Pancreas (tissue), 10 donors: ENCODE data around the gene CCNYL1. TPM values are rescaled to one million over a fixed set of nuclear protein-coding genes. Genes with fewer than 3 reads are reported as not detected.

Experiments
- ATAC-seq, 4 donors: fragments of 200-7000 bp; cut with Tn5 transposase; one replicate each; pipeline versions ENCODE4 v1.8.0 to v1.9.1; 2020; ENCODE audit warnings: mild to moderate bottlenecking in 4 of 4, moderate library complexity in 4 of 4
- DNase-seq, 6 donors: peaks; one replicate each; pipeline ENCODE4 v3.0.0-alpha.2; 2020
- FAIRE-seq: peaks from 2 replicates; lab custom pipeline; 2012; peaks lifted over from hg19 to GRCh38; lab: Jason Lieb, UNC
- H3K27ac ChIP-seq, 4 donors: fragments of 200-600 bp; sonication (generic); 1 replicate in 3 of 4; 2 replicates in 1 of 4; pipeline versions ENCODE4 v1.5.0 to v1.8.0; 2020
- H3K27me3 ChIP-seq, 4 donors: fragments of 200-600 bp; one replicate each; pipeline ENCODE4 v1.8.0; 2021
- H3K36me3 ChIP-seq, 3 donors: fragments of 200-600 bp; sonication (generic) in 1 of 3; one replicate each; pipeline versions ENCODE4 v1.5.0 to v1.8.0; 2020 to 2021
- H3K4me1 ChIP-seq, 3 donors: fragments of 200-600 bp; one replicate each; pipeline ENCODE4 v1.8.0; 2021
- H3K4me3 ChIP-seq, 4 donors: fragments of 200-600 bp; sonication (generic) in 2 of 4; one replicate each; pipeline versions ENCODE4 v1.5.0 to v1.8.0; 2020 to 2021
- H3K9me3 ChIP-seq, 4 donors: fragments of 200-600 bp; one replicate each; pipeline ENCODE4 v1.8.0; 2021
- WGBS, 2 donors: extraction: QIAGEN DNeasy Blood & Tissue Kit; methylation state at CpG; one replicate each; pipeline ENCODE4 v1.1.7; 2013; 5-methylcytosine and 5-hydroxymethylcytosine counted together
- intact Hi-C, 3 donors: fragments of 100-400 bp; cut with DNase I; formaldehyde crosslinking; loops; one replicate each; pipeline versions ENCODE4 v1.11.1 to v1.14.2; 2022
- polyA plus RNA-seq, 2 donors: library from polyadenylated mRNA; stranded (reverse); fragments of 200-250 nt; gene quantifications; one replicate each; pipeline ENCODE4 v1.2.3, GENCODE V29; 2013
- total RNA-seq, 6 donors: library from RNA; stranded (reverse); fragmentation: NEBNext Ultra II Directional in 4 of 6; extraction: Animal tissue kit (Norgen Biotek cat#: 25700) in 4 of 6; gene quantifications; one replicate each; pipeline versions ENCODE4 v1.2.1 to v1.2.4, GENCODE V29; 2021 to 2023
- TF ChIP-seq, protein P1 (sequence below), 4 donors: fragments of 200-600 bp; sonication (generic) in 3 of 4; IDR thresholded peaks; one replicate each; pipeline versions ENCODE4 v1.5.0 to v1.8.0; 2021; ENCODE audit warnings: antibody characterized with exemption in 4 of 4
- donor health status: healthy with polysubstance abuse.
- donor health status: DM: no; HTN: no; CAD: no; lungs with moderate emphysema.
- donor health status: DM: no; HTN: no; CAD: no.
- donor health status: control.
- donor health status: control.
- donor health status: Bipolar disorder and iron deficiency.
- donor health status: DM: yes; HTN: yes; CAD: no.
- donor health status: DM: no; HTN: no; CAD: no.
- donor health status: DM: no; HTN: no; CAD: no.
- donor health status: DM: yes; HTN: yes; CAD: no.

Gene CCNYL1
- total and polyA plus RNA-seq, 8 donors: 5.2 to 12.4 (median 10.7) TPM

DNA sequence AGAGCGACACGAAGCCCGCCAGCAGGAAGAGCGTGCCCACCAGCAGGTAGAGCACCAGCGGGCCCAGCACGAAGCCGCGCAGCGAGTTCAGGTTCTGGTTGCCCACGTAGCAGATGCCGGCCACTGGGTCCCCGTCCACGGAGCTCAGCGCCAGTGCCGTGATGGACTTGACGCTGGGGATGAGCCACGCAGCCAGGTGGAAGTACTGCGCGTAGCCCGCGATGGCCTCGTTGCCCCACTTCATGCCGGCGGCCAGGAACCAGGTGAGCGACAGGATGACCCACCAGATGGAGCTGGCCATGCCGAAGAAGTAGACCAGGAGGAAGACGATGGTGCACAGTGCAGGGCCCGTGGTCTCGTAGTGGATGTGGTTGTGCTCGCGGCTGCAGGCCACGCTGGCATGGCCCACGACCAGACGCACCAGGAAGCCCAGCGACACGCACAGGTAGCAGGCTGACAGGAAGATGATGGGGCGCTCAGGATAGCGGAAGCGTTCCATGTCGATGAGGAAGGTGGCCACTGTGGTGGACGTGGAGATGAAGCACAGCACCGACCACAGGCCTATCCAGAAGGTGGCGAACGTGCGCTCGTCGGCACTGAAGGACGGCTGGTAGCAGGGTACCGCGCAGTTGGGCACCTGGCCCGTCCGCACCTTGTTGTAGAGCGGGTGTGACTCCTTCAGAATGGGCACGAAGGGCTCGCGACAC is 56.2 kb downstream of the CCNYL1 start:
- TF ChIP-seq, protein P1, sequence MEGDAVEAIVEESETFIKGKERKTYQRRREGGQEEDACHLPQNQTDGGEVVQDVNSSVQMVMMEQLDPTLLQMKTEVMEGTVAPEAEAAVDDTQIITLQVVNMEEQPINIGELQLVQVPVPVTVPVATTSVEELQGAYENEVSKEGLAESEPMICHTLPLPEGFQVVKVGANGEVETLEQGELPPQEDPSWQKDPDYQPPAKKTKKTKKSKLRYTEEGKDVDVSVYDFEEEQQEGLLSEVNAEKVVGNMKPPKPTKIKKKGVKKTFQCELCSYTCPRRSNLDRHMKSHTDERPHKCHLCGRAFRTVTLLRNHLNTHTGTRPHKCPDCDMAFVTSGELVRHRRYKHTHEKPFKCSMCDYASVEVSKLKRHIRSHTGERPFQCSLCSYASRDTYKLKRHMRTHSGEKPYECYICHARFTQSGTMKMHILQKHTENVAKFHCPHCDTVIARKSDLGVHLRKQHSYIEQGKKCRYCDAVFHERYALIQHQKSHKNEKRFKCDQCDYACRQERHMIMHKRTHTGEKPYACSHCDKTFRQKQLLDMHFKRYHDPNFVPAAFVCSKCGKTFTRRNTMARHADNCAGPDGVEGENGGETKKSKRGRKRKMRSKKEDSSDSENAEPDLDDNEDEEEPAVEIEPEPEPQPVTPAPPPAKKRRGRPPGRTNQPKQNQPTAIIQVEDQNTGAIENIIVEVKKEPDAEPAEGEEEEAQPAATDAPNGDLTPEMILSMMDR (IDR thresholded peaks at IDR 0.05): no peak
- ATAC-seq (no peak), FAIRE-seq (no peak), DNase-seq (peak; percentile 38 to 84 (median 59))
- Histone ChIP-seq H3K36me3 (peaks cover 0 to 7% (median 0%) of the 10 kb centered on the region in 3 donors), H3K27ac (peak overlapping the region; percentile 83 to 97 (median 90)), H3K4me3 (peak overlapping the region; percentile 53 to 90 (median 81)), H3K4me1 (peaks cover 15 to 51% (median 22%) of the 10 kb centered on the region in 3 donors), H3K9me3 (no peaks in the 10 kb centered on the region), H3K27me3 (no peaks in the 10 kb centered on the region)
- intact Hi-C loops: loop anchor here in 1 of 3 donors (10.0 kb wide), 1 partner anchor 197 kb away; no protein-coding TSS in a partner anchor
- 73 to 76% methylated on average over 56 of the region's 56 CpGs for WGBS, 2 donors

DNA sequence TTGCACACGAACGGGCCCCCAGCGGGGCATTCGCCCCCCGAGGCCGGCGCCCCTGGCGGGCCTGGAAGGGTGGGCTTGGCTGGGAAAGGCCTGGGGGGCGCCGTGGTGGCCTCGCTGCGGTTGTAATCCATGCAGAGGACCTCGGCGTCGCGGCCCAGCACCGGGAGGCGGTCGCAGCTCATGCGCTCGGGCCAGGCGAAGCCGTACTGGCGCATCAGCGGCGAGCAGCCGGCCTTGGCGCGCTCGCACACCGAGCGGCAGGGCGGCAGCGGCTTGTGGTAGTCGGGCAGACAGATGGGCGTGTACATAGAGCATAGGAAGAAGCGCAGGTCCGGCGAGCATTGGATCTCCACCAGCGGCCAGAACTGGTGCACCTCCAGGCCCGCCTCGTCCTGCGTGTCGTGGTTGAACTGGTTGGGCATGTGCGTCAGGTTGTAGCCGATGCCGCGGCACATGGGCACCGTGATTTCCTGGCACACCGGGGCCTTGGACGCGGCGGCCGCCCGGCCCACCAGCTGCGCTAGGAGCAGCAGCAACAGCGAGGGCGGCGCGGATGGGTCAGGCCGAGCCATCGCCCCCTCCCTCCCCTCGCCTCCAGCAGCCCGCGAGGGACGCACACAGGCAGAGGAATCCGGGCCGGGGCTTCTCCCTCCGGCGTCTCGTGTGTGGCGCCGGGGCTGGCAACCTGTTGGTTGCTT is 56.9 kb downstream of the CCNYL1 start:
- ATAC-seq (peak; percentile 4 to 8 (median 6)), FAIRE-seq (no peak), DNase-seq (peak; percentile 56 to 86 (median 70))
- peaks cover 0 to 7% (median 0%) of the 10 kb centered on the region in 3 donors for H3K36me3 ChIP-seq
- WGBS, 2 donors: 18 to 28% methylated on average over 71 to 73 of the region's 73 CpGs
- peaks cover 15 to 47% (median 22%) of the 10 kb centered on the region in 3 donors for H3K4me1 ChIP-seq
- TF ChIP-seq, protein P1 (IDR thresholded peaks at IDR 0.05): no peak
- peak overlapping the region; percentile 53 to 90 (median 81) for H3K4me3 ChIP-seq
- no peaks in the 10 kb centered on the region for H3K9me3 ChIP-seq
- intact Hi-C loops: loop anchor here in 1 of 3 donors (10.0 kb wide), 1 partner anchor 196 kb away; no protein-coding TSS in a partner anchor
- no peaks in the 10 kb centered on the region for H3K27me3 ChIP-seq
- peak overlapping the region; percentile 83 to 97 (median 90) for H3K27ac ChIP-seq

DNA sequence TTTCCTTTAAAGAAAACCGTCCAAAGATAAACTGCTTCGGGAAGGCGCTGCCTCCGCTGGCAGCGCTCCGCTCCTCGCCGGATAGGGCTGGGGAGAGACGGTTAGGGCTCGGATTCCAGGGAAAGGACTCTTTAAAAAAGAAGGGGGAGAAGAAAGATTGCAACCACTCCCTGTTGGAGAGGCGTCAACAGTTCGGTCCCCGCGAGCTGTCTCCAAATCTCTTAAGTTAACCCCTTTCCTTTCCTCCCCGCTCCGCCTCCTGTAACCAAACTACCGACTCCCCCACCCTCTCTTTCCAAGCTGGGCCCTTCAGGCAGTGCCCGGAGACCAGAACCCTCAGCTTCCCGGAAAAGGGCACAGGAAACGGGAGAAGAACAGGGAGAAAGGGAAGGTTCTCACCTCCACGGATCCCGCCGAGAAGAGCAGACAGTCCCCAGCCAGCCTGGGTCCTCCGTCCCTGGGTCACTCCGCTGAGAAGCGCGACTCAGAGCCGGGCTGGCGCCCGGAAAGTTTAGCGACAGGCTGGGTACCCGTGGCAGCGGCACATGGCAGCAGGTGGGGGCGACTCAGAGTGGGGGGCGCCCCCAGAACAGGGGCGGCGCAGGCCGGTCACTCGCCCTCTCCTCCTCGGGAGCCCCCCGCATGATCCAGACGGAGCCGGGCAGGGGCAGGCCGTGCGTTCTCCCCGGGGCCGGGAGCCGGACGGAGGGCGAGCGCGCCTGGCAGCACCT is 57.6 kb downstream of the CCNYL1 start:
- FAIRE-seq: no peak
- peak overlapping the region; percentile 83 to 97 (median 90) for H3K27ac ChIP-seq
- TF ChIP-seq, protein P1 (IDR thresholded peaks at IDR 0.05): no peak
- intact Hi-C loops: loop anchor here in 1 of 3 donors (10.0 kb wide), 1 partner anchor 196 kb away; no protein-coding TSS in a partner anchor
- peaks cover 15 to 40% (median 21%) of the 10 kb centered on the region in 3 donors for H3K4me1 ChIP-seq
- 0% methylated on average over 40 to 52 of the region's 52 CpGs for WGBS, 2 donors
- peak; percentile 6 to 20 (median 8) for ATAC-seq
- no peaks in the 10 kb centered on the region for H3K9me3 ChIP-seq
- peaks cover 0 to 7% (median 0%) of the 10 kb centered on the region in 3 donors for H3K36me3 ChIP-seq
- DNase-seq: peak in 3 of 6 donors; percentile 47 to 78 (median 60)
- H3K27me3 ChIP-seq: no peaks in the 10 kb centered on the region
- H3K4me3 ChIP-seq: peak overlapping the region; percentile 53 to 90 (median 81)

DNA sequence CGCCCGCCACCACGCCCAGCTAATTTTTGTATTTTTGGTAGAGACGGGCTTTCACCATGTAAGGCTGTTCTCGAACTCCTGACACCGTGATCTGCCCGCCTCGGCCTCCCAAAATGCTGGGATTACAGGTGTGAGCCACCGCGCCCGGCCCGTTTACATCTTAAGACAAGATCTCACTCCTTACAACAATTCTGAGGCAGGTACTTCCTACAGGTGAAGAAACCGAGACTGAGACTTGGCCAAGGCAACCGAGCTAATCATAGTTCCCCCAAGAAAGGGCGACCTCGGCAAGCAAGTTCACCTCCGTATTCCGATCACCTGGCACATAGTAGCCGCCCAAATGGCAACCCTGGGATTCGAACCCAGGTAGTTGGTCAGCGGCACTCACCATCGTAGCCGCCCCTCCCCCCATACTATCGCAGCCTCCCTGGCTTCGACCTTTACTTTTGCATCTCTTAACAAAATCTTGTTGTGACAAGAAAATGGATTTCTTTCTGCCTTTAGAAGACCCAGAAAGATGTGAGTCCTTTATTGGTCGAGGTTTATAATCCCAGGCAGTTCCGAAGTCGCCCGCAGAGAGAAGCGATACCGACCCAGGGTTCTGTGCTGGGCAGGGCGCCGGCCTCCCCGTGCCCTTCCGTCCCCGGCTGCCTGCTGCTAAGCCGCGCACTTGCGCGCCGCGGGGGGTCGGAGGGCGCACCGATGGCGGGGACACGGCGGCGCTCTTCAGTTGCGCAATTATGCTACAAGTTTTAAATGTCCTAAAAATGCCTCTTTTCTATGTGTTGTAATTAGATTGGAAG is 59.4 kb downstream of the CCNYL1 start:
- TF ChIP-seq, protein P1 (IDR thresholded peaks at IDR 0.05): no peak
- Histone ChIP-seq H3K4me3 (peak overlapping the region in 3 of 4 donors; percentile 53 to 90 (median 90)), H3K27ac (peak overlapping the region; percentile 13 to 97 (median 74)), H3K4me1 (peaks cover 15 to 33% (median 20%) of the 10 kb centered on the region in 3 donors), H3K36me3 (peaks cover 0 to 7% (median 0%) of the 10 kb centered on the region in 3 donors), H3K9me3 (no peaks in the 10 kb centered on the region), H3K27me3 (no peaks in the 10 kb centered on the region)
- 36 to 44% methylated on average over 50 of the region's 50 CpGs for WGBS, 2 donors
- DNase-seq: peak in 2 of 6 donors; percentile 28 to 31
- intact Hi-C loops: no loop called here
- no peak for ATAC-seq
- FAIRE-seq: no peak
